A549 (cell line): ENCODE measurements around the gene TEAD2.

ENCODE experiments used
- CHD2 ChIP-seq: fragments of 150-350 bp; IDR thresholded peaks from 2 replicates; pipeline ENCODE4 v1.6.1; 2014; ENCODE audit warnings: low read length; ENCODE audit not compliant: partially characterized antibody
- CTCF ChIP-seq: fragments of >200 bp; sonication (Bioruptor Twin); formaldehyde crosslinking; IDR thresholded peaks from 3 replicates; pipeline ENCODE4 v1.5.1; 2016
- FOXS1 ChIP-seq: fragments of 250-450 bp; sonication (Bioruptor Pico); IDR thresholded peaks from 2 replicates; pipeline ENCODE4 v1.5.0; 2020; ENCODE audit warnings: mild to moderate bottlenecking, moderate library complexity
- HMGXB4 ChIP-seq: fragments of 250-450 bp; sonication (Bioruptor Pico); IDR thresholded peaks from 2 replicates; pipeline ENCODE4 v1.5.0; 2021; ENCODE audit warnings: mild to moderate bottlenecking, moderate library complexity, borderline replicate concordance
- POLR2A ChIP-seq: IDR thresholded peaks from 2 replicates; pipeline ENCODE4 v1.6.1; 2012; ENCODE audit warnings: mild to moderate bottlenecking, low read length
- RAD21 ChIP-seq, 2 experiments: fragments of >200 bp in 1 of 2; sonication (Bioruptor Twin) in 1 of 2; formaldehyde crosslinking in 1 of 2; IDR thresholded peaks in 1 of 2; conservative IDR thresholded peaks in 1 of 2; 2 replicates in 1 of 2; 3 replicates in 1 of 2; pipeline ENCODE4 v1.6.1; 2012 to 2018; ENCODE audit warnings: inconsistent platforms in 1 of 2
- RCOR1 ChIP-seq: fragments of 150-350 bp; IDR thresholded peaks from 2 replicates; pipeline ENCODE4 v1.6.1; 2014; ENCODE audit warnings: antibody characterized with exemption, low read length, low read depth
- RFX5 ChIP-seq: fragments of 450-650 bp; IDR thresholded peaks from 2 replicates; pipeline ENCODE4 v1.7.1; 2014; ENCODE audit warnings: antibody characterized with exemption, mild to moderate bottlenecking, moderate library complexity
- ZSCAN20 ChIP-seq: fragments of 250-450 bp; sonication (Bioruptor Pico); IDR thresholded peaks from 2 replicates; pipeline ENCODE4 v1.8.0; 2022; ENCODE audit warnings: mild to moderate bottlenecking, moderate library complexity

GRCh38 chr19:49295208-49295880 is 66.9 kb downstream of the TEAD2 start:
- TF ChIP-seq HMGXB4 (CRISPR knock-in tag) (no peak), POLR2A (no peak), RCOR1 (no peak), CTCF (no peak), FOXS1 (no peak), ZSCAN20 (CRISPR knock-in tag) (no peak), CHD2 (no peak), RFX5 (no peak), RAD21 (conservative IDR thresholded peaks at IDR 0.05 in 1 of 2, IDR thresholded peaks at IDR 0.05 in 1 of 2) (no peak)
